Neural progenitor cell (in vitro differentiated cells): ENCODE measurements around the gene CCT2.

Source experiments
- CTCF ChIP-seq: fragments of 200-600 bp; sonication (generic); IDR thresholded peaks from 2 replicates; pipeline ENCODE4 v1.5.1; 2017; ENCODE audit warnings: antibody characterized with exemption, mild to moderate bottlenecking
- EZH2 ChIP-seq: fragments of 200-600 bp; sonication (generic); IDR thresholded peaks from 2 replicates; pipeline ENCODE4 v1.6.1; 2017; ENCODE audit warnings: antibody characterized with exemption, mild to moderate bottlenecking, moderate library complexity
- EZH2phosphoT487 ChIP-seq: fragments of 200-600 bp; sonication (generic); IDR thresholded peaks from 2 replicates; pipeline ENCODE4 v1.6.1; 2017; ENCODE audit warnings: antibody characterized with exemption

DNA sequence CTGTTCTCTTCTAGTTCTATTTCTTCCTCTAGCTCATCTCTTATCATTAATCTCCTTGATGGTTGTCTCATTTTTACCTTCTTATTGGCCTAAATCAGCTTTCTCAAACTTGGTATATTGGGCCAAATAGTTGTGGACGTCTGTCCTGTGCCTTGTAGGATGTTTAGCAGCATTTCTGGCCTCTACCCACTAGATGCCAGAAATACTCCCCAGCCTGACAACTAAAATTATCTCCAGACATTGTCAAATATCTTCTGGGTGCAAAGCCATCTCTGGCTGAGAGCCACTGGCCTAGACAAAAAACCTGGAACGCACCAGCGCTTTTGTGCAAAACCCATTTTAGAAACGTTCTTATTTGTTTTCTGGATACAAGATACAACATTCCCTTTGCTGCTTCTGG is 64.3 kb downstream of the CCT2 start:
- TF ChIP-seq EZH2phosphoT487, result no peak
- no peak for TF ChIP-seq CTCF
- TF ChIP-seq EZH2, result no peak
